Measurements from ENCODE around the gene FAM25A. TPM values are rescaled to one million over a fixed set of nuclear protein-coding genes. Genes with fewer than 3 reads are reported as not detected.
"Not testable (repeated sequence)": the region's sequence is repeated elsewhere in the genome, so short reads cannot be mapped to it uniquely, and the experiment has no call there.

Gene FAM25A
- total RNA-seq, 1 donor = not detected

GRCh38 chr10:87009134-87009696 is 10.9 kb upstream of the FAM25A start:
- not testable (repeated sequence) for H3K79me2 ChIP-seq (ENCODE audit: insufficient read depth, low read length); H2AFZ ChIP-seq (ENCODE audit: low read length); H4K20me1 ChIP-seq (ENCODE audit: insufficient read depth, low read length); H3K27me3 ChIP-seq (ENCODE audit: insufficient read depth, low read length); H3K27ac ChIP-seq (ENCODE audit: low read depth, low read length); H3K4me3 ChIP-seq (ENCODE audit: insufficient read depth, low read length); H3K4me2 ChIP-seq (ENCODE audit: insufficient read depth, low read length); H3K36me3 ChIP-seq (ENCODE audit: insufficient read depth, low read length); H3K9me3 ChIP-seq (ENCODE audit: low read depth, low read length); H3K4me1 ChIP-seq (ENCODE audit: insufficient read depth, low read length); DNase-seq (ENCODE audit: insufficient read length, low spot score, missing footprints)

DNA sequence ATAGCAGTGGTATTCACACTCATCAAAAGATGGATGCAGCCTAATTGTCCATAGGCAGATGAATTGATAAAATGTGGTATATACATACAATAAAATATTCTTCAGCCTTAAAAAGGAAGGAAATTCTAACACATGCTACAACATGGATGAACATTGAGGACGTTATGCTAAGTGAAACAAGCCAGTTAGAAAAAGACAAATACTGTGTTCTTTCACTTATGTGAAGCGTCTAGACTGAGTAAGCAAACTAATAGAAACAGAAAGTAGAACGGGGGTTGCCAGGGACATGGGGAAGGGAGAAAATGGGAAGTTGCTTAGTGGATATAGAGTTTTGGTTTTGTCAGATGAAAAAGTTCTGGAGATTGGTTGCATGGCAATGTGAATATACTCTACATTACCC is 6.6 kb upstream of the FAM25A start:
- not testable (repeated sequence) for H3K27ac ChIP-seq (ENCODE audit: low read depth, low read length); H3K79me2 ChIP-seq (ENCODE audit: insufficient read depth, low read length); H3K4me2 ChIP-seq (ENCODE audit: insufficient read depth, low read length); H4K20me1 ChIP-seq (ENCODE audit: insufficient read depth, low read length); H3K4me1 ChIP-seq (ENCODE audit: insufficient read depth, low read length); H2AFZ ChIP-seq (ENCODE audit: low read length); H3K4me3 ChIP-seq (ENCODE audit: insufficient read depth, low read length); DNase-seq (ENCODE audit: insufficient read length, low spot score, missing footprints); H3K27me3 ChIP-seq (ENCODE audit: insufficient read depth, low read length); H3K9me3 ChIP-seq (ENCODE audit: low read depth, low read length); H3K36me3 ChIP-seq (ENCODE audit: insufficient read depth, low read length)

DNA sequence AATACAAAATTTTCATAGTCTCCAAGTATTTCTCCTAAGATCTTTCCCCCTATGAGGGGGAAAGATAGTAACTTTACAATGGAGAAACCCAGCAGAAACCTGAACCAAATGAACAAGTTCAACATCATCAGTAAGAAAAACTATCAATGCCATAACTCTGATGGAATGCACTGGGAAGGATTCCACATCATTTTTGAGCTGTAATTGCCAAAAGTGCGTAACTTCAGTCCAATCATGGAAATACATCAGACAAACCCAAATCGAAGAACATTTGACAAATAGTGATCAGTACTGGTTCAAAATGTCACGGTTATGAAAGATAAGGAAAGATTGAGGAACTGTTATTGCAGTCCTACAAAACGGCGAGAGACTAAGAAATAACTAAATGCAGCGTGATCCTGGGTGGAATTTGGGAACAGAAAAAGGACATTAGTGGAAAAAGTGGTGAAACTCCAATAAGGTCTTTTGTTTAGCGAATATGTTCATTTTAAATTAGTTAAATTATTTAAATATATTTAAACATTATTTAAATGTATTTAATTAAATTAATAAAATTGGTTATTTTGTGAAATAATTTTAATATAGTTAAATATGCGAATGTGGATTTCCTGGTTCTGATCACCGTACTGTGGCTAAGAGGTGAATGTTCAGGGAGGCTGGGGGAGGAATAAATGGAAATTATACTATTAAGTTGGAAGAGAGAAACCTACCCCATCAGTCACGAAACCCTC is 4.9 kb upstream of the FAM25A start:
- not testable (repeated sequence) for H3K4me2 ChIP-seq (ENCODE audit: insufficient read depth, low read length); H3K79me2 ChIP-seq (ENCODE audit: insufficient read depth, low read length); H4K20me1 ChIP-seq (ENCODE audit: insufficient read depth, low read length); H3K27me3 ChIP-seq (ENCODE audit: insufficient read depth, low read length); DNase-seq (ENCODE audit: insufficient read length, low spot score, missing footprints); H3K36me3 ChIP-seq (ENCODE audit: insufficient read depth, low read length); H3K4me3 ChIP-seq (ENCODE audit: insufficient read depth, low read length); H3K4me1 ChIP-seq (ENCODE audit: insufficient read depth, low read length); H3K27ac ChIP-seq (ENCODE audit: low read depth, low read length); H3K9me3 ChIP-seq (ENCODE audit: low read depth, low read length); H2AFZ ChIP-seq (ENCODE audit: low read length)

GRCh38 chr10:87018127-87018526 is 2.0 kb upstream of the FAM25A start:
- H3K4me1 ChIP-seq (ENCODE audit: insufficient read depth, low read length); H2AFZ ChIP-seq (ENCODE audit: low read length); H3K27ac ChIP-seq (ENCODE audit: low read depth, low read length); H4K20me1 ChIP-seq (ENCODE audit: insufficient read depth, low read length); H3K27me3 ChIP-seq (ENCODE audit: insufficient read depth, low read length); H3K4me3 ChIP-seq (ENCODE audit: insufficient read depth, low read length); DNase-seq (ENCODE audit: insufficient read length, low spot score, missing footprints); H3K79me2 ChIP-seq (ENCODE audit: insufficient read depth, low read length); H3K36me3 ChIP-seq (ENCODE audit: insufficient read depth, low read length); H3K4me2 ChIP-seq (ENCODE audit: insufficient read depth, low read length); H3K9me3 ChIP-seq (ENCODE audit: low read depth, low read length): not testable (repeated sequence)

DNA sequence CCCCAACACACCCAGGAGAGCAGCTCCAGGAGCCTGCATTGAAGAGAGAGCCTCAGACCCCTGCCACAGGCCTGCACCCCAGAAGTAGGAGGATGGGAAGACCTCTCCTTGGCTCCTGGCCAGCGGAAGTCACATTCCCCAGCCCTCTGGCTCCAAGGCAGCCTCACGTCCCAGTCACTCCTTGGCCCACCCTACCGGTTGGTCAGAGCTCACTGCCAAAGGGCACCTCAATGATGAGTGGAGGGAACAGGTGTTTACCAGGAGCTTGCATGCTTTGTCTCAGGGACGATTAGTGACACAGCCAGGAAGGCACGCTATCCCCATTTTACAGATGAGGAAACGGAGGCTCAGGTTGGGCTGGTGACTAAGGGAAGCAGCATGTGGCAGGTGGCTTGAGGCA is 1.0 kb upstream of the FAM25A start:
- H3K4me2 ChIP-seq (ENCODE audit: insufficient read depth, low read length); H3K27me3 ChIP-seq (ENCODE audit: insufficient read depth, low read length); H2AFZ ChIP-seq (ENCODE audit: low read length); H3K4me1 ChIP-seq (ENCODE audit: insufficient read depth, low read length); H3K36me3 ChIP-seq (ENCODE audit: insufficient read depth, low read length); H3K9me3 ChIP-seq (ENCODE audit: low read depth, low read length); H4K20me1 ChIP-seq (ENCODE audit: insufficient read depth, low read length); H3K79me2 ChIP-seq (ENCODE audit: insufficient read depth, low read length); H3K4me3 ChIP-seq (ENCODE audit: insufficient read depth, low read length); H3K27ac ChIP-seq (ENCODE audit: low read depth, low read length); DNase-seq (ENCODE audit: insufficient read length, low spot score, missing footprints): not testable (repeated sequence)

DNA sequence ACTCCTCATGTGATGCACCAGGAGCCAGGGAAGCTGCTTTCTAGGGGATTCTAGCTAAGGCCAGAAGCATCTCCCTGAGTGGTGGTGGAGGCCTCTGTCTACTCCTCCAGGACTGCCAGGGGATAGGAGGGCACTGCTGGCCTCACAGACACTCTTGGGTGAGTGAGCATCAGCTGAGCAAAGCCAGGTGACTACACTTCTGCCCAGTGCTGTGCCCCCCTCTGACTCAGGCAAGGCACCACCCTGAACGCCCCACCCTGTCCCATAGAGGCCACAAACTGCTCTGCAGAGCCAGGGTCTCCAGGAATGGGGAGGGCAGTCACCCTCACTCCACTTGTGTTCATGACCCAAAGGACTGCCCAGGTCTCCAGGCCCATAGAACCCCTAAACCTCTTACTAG is 590 bp upstream of the FAM25A start:
- not testable (repeated sequence) for H3K27ac ChIP-seq (ENCODE audit: low read depth, low read length); H2AFZ ChIP-seq (ENCODE audit: low read length); H3K27me3 ChIP-seq (ENCODE audit: insufficient read depth, low read length); H3K4me2 ChIP-seq (ENCODE audit: insufficient read depth, low read length); H4K20me1 ChIP-seq (ENCODE audit: insufficient read depth, low read length); H3K4me3 ChIP-seq (ENCODE audit: insufficient read depth, low read length); H3K36me3 ChIP-seq (ENCODE audit: insufficient read depth, low read length); H3K4me1 ChIP-seq (ENCODE audit: insufficient read depth, low read length); DNase-seq (ENCODE audit: insufficient read length, low spot score, missing footprints); H3K79me2 ChIP-seq (ENCODE audit: insufficient read depth, low read length); H3K9me3 ChIP-seq (ENCODE audit: low read depth, low read length)

DNA sequence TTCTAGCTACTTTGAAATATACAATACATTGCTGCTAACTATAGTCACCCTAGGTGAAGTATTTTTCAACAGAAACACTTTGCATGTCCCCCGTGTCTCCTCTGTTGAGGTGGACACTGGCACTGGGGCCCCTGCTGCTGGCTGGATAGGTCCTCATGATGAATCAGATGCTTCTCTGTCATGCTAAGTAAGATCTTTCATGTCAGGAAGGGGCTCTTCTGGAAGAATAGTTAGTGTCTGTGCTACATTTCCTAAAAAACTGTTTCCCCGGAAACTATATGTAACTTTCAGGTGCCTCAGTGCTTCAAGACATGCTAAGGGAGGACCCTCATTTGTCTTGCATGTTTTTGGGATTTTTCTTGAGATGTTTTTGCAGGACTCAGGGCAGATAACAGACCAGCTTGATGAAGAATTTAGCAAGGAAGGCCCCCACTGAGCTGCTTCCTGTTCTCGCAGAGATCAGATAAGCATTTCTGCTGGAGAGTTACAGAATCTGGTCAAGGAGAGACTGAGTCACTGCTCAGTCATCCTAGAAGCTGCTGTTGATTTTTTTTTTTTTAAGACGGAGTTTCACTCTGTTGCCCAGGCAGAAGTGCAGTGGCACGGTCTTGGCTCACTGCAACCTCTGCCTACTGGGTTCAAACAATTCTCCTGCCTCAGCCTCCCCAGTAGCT is 5.3 kb downstream of the FAM25A start:
- not testable (repeated sequence) for H4K20me1 ChIP-seq (ENCODE audit: insufficient read depth, low read length); H3K27me3 ChIP-seq (ENCODE audit: insufficient read depth, low read length); H3K4me3 ChIP-seq (ENCODE audit: insufficient read depth, low read length); H2AFZ ChIP-seq (ENCODE audit: low read length); H3K79me2 ChIP-seq (ENCODE audit: insufficient read depth, low read length); DNase-seq (ENCODE audit: insufficient read length, low spot score, missing footprints); H3K36me3 ChIP-seq (ENCODE audit: insufficient read depth, low read length); H3K9me3 ChIP-seq (ENCODE audit: low read depth, low read length); H3K4me1 ChIP-seq (ENCODE audit: insufficient read depth, low read length)
- peak overlapping the region; percentile 48 for H3K4me2 ChIP-seq (ENCODE audit: insufficient read depth, low read length)
- H3K27ac ChIP-seq (ENCODE audit: low read depth, low read length) = peak overlapping the region; percentile 23

DNA sequence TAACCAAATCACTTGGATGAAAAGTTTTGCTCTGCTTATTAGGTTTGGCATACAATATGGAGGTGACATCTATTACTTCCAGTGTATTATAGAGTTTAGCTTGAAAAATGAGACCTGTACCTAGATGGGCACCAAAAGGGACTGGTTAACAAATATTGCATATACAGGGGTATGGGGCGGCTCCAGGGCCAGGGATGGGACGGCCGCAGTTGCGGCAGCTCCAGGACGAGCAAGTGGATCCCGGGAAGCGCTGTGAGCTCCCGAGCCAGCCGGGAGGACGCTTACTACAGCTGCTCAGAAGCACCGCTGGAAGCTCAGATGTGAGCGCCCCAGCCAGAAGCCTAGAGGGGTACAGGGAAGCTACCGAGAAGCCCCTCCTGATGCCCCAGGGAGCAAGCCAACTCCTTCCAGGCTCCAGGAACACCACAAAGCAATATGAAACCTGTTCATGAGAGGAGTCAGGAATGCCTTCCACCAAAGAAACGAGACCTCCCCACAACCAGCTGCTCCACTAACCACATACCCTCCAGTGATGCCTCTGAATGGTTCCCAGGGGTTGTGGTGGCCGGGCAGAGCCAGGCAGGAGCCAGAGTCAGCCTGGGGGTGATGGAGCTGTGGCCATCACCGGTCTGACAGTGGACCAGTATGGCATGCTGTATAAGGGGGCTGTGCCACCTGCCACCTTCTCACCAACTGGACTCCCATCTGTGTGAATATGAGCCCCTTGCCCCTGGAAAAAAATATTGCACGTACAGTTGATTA is 6.8 kb downstream of the FAM25A start:
- H3K4me3 ChIP-seq (ENCODE audit: insufficient read depth, low read length); H3K4me1 ChIP-seq (ENCODE audit: insufficient read depth, low read length); H3K36me3 ChIP-seq (ENCODE audit: insufficient read depth, low read length); H3K27me3 ChIP-seq (ENCODE audit: insufficient read depth, low read length); H3K27ac ChIP-seq (ENCODE audit: low read depth, low read length); H3K9me3 ChIP-seq (ENCODE audit: low read depth, low read length); H2AFZ ChIP-seq (ENCODE audit: low read length); DNase-seq (ENCODE audit: insufficient read length, low spot score, missing footprints); H3K4me2 ChIP-seq (ENCODE audit: insufficient read depth, low read length); H4K20me1 ChIP-seq (ENCODE audit: insufficient read depth, low read length); H3K79me2 ChIP-seq (ENCODE audit: insufficient read depth, low read length): not testable (repeated sequence)

All from osteoblast (primary cell).